Glomerular visceral epithelial cell (primary cell): ENCODE data around the gene FOXE1.

ENCODE experiments used
- DNase-seq: peaks from one replicate; pipeline ENCODE4 v3.0.0-alpha.2; 2016; ENCODE audit errors: extremely low spot score

FOXE1 gene

DNA sequence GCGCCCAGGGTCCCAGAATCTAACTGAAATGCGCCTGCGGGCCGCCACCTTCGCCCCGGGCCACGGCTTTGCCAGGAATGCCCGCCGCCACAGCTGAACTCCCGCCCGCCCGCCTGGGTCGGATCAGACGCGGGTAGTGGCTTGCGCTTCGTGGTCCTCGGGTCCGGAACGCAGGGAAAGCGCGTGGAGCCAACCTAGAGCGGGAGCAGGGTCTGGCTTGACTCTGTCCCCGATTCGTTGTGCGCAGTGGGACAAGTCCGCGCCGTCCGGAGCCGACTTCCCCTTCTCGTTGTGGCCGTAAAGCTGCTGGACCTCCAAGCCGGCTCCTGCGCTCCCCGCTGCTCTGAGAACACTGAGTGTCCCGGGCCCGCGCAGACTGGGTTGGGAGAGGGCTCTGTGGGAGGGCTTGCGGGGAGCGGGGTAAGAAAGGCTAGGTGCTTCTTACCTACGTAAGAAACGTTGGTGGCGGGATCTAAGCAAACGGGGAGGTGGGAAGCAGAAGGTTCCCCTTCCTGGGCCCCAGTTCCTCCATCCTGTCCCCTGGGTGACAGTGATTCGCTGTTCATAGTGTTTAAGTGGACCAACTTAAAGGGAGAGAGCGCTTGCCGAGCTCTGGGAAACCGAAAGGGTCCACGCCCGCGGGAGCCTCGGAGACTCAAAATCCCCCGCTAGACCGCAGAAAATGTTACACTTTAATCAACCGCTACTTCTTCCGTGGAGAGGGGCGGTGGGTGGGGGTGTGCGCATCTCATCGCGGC is 4.4 kb upstream of the FOXE1 start:
- DNase-seq, result no peak

DNA sequence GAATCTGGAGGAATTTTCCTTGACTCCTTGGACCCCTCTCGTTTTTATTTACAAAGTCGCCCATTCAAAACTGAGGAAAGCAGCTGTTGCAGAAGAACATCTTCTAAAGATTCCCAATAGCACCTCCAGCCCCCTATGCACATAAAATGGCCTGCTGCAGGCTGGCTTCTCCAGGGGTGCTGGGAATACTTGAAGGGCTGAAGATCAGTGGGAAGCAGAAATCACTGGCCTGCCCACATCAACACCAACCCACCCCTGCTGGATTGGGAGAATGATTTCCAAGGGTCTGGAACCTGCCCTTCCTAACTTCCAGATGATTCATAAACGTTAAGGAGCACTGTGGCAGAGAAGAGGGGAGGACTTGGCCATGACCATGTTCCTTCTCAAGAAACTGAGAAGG is 3.0 kb upstream of the FOXE1 start:
- no peak for DNase-seq

DNA sequence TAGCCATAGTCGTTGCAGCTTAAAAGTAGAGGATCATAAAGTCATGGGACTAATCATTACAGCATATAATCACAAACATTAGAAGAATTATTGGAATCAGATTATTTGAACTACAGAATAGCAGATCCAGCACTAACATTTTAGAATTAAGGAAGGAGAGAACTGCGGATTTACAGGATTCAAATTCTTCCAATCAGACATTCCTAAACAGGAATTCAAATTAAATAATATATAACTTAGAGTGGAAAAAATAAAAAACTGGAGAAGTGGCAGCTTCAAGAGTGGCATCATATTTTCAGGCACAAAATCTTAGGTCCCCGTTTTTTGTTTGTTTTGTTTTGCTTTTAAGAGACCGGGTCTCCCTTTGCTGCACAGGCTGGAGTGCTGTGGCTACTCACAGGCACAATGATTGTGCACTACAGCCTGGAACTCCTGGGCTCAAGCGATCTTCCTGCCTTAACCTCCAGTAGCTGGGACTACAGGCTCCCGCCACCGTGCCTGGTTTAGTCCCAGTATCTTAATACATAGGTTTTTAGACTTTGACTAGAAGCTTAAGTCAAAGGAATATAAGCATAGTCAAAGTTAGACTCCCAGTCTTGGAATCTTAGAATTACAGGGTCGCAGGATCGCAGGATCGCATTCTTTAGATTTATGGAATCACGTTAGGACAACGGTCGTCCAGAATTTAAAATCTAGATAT is 2.1 kb upstream of the FOXE1 start:
- no peak for DNase-seq

DNA sequence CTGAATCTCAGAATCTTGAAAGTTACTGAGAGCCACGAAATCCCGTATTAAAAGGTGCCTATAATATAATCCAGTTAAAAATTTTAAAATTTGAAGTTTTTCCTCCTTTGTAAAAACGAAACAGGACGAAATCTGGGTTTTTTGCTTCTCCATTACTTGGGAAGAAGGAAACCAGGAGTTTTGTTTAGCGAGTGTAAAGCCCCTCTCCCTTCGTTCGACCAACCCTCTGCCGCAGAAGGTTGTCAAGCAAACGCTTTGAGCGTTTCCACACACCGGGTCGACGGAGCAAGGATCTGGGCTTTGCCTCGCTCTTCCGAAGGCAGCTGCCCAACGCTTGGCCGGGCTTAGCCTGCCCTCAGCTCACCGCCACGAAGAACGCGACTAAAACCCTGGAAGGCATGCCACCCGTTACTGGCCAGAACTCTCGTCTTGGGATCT is 1.6 kb upstream of the FOXE1 start:
- DNase-seq, result no peak

DNA sequence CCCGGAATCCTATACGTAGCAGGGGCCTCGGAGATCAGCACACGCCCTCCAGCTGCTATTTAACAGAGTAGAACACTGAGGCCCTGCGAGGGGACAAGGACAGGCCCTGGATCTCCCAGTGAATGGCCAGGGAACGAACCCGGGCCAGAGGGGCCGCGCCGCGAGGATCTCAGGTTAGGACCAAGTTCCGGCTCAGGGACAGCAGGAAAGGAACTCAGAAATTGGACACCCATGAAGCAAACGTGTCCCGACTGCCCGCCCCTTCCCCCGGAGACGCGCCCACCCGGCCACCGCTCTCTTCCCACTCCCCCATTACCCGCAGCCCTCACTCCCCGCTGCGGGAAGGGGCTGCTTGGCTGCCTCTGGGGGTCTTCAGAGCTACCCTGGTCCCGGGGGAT is 1.0 kb upstream of the FOXE1 start:
- no peak for DNase-seq

DNA sequence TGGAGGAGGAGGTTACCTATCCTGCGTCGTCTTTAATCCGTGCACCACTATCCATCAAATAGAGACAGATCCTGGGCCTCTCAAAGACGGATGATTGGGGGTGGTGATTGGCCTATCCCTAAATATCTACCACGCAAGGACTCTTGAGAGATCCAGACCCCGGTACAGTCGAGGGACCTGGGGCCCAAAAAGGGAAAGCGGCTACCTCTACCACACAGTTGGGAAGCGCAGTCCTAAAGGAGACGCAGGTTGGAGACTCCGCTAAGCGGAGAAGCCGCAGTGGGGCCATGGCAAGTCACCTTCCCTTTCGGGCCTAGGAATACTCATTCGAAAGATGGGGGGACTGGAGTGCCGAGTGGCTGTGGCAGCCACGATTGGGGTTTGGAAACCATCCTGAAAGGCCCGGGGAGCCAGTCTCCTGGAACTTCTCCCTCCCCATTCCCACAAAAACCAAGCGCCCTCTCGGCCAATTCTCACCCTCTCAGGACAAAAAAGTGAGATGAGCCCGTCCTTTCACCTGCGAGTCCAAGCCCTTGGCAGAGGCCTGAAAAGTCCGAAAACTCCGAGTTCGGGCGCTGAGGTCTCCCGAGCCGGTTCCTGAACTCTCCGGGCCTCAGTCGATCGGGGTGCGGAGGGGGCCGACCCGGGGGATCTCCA is 499 bp upstream of the FOXE1 start:
- no peak for DNase-seq

DNA sequence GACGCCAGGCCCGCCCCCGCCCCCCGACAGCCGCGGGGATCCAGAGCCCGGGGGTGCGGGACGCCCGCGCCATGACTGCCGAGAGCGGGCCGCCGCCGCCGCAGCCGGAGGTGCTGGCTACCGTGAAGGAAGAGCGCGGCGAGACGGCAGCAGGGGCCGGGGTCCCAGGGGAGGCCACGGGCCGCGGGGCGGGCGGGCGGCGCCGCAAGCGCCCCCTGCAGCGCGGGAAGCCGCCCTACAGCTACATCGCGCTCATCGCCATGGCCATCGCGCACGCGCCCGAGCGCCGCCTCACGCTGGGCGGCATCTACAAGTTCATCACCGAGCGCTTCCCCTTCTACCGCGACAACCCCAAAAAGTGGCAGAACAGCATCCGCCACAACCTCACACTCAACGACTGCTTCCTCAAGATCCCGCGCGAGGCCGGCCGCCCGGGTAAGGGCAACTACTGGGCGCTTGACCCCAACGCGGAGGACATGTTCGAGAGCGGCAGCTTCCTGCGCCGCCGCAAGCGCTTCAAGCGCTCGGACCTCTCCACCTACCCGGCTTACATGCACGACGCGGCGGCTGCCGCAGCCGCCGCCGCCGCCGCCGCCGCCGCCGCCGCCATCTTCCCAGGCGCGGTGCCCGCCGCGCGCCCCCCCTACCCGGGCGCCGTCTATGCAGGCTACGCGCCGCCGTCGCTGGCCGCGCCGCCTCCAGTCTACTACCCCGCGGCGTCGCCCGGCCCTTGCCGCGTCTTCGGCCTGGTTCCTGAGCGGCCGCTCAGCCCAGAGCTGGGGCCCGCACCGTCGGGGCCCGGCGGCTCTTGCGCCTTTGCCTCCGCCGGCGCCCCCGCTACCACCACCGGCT is 1.0 kb downstream of the FOXE1 start:
- peak; percentile 65 for DNase-seq

DNA sequence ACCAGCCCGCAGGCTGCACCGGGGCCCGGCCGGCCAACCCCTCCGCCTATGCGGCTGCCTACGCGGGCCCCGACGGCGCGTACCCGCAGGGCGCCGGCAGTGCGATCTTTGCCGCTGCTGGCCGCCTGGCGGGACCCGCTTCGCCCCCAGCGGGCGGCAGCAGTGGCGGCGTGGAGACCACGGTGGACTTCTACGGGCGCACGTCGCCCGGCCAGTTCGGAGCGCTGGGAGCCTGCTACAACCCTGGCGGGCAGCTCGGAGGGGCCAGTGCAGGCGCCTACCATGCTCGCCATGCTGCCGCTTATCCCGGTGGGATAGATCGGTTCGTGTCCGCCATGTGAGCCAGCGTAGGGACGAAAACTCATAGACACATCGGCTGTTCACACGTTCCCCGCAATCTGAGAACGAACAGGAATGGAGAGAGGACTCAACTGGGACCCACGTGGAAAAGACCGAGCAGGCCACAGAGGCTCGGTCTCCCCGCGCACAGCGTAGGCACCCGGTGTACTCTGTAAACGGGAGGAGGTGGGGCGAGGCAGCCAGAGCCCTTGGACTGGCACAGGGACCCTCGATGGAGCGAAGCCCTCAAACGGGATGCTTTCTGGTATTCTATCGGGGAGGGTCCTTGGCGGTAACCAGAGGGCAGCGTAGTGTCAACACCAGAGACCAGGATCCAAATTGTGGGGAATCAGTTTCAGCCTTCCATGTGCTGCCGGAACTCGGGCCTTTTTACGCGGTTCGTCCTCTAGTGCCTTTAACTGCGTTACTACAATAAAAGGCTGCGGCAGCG is 1.9 kb downstream of the FOXE1 start:
- no peak for DNase-seq

DNA sequence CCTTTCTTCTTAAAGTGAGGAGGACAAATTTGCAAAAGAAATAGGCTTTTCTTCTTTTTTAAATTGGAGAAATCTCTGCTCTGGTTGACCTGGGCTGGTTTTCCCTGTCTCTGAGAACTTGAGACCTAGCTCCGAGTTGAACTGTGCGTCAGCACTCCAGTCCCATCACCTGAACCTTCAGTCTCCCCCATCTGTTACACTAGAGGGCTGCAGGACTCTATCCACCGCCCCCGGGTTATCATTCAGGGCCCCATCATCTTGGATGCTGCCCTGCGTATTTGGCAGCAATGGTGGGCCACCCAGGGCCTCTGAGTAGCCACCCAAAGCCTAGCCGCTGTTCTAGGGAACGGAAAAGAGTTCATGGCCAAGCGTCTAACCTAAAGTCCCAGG is 2.5 kb downstream of the FOXE1 start:
- no peak for DNase-seq

DNA sequence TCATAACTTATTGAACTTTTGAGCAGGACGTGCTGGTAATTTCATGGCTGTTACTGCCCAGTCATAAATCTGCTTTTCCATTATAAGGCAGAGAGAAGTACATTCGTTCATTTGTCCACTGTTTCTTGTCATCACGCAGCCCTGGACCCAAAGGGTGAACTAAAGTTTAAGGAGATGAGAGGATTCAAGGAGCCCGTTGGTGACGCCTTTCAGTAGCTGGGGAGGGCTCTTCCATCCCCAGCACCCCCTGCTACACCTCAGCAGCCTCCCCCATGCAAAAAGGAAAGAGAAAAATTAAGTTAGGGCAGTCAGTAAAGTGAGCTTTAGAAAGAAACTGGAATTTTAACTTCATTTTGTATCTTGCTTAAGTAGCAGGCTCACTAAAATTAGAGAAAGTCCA is 2.9 kb downstream of the FOXE1 start:
- no peak for DNase-seq

DNA sequence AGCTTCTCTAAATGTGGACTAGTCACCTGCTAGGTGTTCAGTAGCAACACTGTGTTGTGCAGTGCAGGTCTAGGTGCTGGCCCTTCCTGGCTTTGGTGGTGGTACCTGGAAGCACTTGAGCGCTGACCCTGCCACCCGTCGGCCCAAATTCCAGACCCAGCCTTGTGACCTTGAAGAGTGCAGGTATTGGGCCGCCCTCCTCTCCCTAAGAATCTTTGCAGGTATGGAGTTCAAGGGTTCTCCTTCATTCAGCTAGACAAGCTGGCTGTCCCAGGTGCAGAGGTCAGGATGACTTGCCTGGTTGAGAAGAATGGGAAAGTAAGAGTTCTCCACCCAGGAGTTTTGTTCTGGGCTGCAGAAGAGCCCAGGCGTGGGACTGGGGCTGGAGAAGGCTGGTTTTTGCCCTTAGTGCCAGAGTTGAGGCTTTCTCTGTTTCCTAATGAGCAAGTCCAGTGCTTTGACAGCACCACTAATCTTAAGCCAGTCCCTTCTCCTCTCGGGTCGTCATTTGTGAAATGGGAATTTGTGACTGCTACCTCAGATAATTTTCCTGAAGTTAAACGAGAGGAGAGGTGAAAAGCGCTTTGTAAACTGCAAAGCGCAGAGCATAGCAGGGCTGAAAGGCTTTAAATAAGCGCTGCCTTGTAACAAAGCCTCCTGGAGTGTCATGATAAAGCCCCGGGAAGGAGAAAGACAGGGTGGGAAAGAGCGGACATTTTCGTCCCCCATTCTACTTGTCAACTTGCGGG is 4.0 kb downstream of the FOXE1 start:
- DNase-seq, result no peak

DNA sequence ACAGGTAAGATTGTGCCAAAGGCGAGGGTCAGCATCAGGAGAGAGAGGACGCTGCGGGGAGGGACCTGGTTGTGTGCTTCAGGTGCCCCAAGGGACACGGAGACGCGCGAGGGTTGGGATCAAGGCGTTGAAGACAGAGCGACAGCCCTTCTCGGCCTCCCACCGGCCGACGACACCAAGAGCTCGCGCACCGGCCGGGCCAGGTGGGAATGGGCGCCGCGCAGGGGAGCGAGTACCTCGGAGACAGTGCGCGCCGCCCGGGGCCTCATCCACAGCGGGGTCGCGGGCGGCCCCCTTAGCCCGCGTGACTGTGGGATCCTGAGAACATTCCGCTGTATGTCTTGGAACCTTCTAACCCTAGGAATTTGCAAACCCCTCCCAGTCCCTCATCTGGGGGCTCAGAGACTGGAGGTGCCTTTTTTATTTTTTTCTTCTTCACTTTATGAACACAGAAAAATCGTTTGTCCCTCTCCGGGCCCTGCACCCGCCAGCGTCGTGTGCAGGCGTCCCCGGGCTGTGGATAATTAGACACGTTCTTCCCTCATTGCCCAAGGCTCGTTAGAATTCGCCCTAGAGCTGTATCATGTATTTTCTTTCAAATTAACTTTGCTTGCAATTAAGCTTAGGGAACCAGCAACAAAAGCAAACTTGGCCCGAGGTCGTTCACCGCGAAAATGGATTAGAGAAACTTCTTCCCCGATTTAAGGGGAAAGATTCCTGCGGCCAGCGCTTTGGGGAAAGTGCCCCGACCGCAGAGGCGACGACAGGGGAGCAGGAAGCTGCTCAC is 4.8 kb downstream of the FOXE1 start:
- no peak for DNase-seq

DNA sequence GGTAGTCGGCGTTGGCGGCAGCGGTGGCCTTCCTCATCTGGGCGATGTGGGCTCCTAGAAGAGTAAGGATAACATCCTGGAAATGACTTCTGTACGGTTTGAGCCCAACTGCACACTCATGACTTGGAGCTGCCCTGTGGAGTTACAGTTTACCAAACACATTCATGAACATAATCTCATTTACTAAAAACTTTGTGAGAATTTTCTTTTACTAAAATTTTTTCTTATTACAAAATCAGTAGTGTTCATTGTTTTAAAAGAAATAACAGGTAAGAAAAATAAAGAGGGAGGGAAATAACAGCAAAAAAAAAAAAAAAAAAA is 5.3 kb downstream of the FOXE1 start:
- no peak for DNase-seq

DNA sequence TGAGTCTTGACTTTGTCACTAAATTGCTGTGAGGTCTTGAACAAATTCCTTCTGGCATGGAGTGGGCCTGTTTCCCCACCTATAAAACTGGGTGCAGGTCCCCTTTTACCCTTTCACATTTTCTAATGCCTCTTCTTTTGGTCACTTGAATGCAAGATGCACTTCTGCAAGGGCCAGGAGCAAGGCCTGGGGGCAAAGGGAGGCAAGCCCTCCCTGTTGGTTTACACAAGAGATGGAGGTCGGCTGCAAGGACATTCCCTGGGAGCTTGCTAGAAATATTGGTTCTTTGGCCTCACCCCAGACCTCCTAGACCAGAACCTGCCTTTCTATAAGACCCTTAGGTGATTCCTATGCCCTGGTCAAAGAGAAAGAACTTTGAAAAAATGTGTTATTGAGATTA is 5.8 kb downstream of the FOXE1 start:
- no peak for DNase-seq

DNA sequence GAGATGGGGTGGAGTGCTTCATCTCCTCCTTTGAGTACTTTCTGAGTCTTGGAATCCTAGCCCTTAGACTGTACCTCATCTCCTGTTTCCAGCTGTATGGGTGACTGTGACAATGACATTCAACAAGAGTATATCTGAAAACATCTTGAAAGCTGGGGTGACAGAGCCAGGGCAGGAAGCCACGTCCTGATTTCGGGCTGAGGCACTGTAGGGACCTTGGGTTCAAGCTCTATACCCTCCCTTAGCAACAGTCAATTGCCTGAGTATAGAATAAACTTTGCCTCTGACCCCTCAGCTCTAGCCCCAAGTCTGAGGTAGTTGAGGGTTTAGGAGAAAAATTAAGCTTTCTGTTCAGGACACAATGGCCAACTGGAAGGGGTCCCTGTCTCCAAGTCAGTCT is 6.3 kb downstream of the FOXE1 start:
- no peak for DNase-seq

DNA sequence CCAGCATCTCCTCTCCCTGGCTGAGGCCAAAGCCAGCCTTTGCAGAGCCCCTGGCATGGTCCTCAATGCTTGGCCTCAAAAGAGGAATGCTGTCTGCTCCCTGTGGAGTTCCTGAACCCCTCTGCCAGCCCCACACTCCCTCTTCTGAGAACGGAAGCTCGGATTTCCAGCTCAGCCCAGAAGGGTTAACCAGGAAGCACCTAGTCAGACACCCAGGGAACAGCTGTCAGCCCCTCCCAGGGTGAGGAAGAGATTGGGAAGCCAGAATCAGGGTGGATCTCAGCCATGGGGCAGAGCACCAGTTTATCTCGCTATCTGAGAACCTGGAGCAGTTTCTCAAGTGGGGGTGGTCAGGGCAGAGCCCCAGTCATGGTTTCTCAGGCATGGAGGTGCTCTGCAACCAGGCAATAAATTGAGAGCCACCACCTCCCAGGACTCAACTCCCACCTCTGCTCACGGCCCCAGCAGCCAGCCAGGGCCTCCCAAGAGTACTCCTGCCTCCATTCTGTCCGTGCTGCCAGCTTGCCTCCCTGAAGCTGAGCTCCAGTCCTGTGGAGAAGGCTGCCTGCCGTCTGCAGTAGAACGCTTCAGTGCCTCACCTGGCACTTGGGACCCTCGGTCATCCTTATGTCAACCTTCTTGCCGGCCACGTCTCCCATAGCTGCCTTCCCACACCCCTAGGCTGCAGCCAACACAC is 7.6 kb downstream of the FOXE1 start:
- DNase-seq, result no peak

DNA sequence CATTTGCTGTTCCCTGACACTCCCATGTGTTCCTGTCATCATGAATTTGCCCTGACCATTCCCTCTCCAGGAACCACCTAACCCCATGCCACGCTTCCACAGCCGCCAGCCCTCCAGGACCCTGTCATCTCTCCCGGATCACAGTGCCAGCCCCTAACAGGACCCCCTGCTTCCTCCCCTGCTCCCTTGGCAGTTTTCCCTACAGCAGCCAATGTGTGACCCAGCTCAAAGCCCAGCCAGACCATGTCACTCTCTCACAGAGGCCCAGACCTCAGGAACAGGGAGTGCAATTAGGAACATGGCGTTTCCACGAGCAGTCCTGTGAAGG is 8.1 kb downstream of the FOXE1 start:
- DNase-seq, result no peak

DNA sequence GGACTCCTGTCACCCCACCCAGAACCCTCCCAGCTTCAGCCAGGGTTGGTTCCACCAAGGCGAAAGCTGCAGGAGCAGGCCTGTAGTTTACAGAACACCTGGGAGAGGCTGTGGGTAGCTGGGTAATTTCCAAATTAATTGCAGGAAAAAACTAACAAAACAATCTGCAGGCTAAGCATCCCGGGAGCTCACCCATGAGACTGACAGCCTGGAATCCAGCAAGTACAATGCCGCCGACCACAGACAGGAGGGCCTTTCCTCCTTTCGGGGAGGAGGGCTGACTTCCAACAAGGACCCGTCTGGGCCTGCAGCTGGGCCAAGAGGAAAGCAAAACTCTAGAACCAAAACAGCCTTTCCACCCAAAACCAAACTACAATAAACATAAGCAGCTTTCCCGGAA is 10.3 kb downstream of the FOXE1 start:
- DNase-seq, result no peak

DNA sequence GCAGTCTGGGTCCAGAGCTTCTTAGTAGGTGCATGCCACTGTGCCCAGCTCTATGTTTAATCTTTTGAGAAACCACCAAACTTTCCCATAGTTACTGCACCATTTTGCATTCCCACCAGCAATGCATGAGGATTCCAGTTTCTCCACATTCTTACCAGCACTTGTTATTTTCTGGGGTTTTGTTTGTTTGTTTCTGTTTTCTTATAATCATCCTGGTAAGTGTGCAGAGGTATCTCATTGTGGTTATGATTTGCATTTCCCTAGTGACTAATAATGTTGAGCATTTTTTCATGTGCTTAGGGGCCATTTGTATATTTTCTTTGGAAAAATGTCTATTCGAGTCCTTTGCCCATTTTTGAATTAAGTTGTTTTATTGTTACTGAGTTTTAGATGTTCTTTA is 11.4 kb downstream of the FOXE1 start:
- DNase-seq, result no peak

DNA sequence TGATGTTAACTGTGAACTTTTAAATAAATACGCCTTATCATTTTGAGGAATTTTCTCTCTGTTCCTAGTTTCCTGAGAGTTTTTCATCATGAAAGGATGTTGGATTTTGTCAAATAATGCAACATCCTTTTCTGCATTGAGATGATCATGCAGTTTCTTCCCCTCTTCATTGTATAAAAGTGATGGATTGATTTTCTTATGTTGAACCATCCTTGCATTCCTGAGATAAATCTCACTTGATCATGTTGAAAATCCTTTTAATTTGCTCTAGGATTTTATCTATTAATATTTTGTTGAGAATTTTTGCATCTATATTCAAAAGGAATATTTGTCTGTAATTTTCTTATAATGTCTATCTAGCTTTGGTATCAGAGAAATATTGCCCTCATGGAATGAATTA is 13.3 kb downstream of the FOXE1 start:
- DNase-seq, result no peak
